Uterus (tissue), 2 donors: ENCODE results near the gene SLC22A23.

Source experiments
- POLR2A ChIP-seq, 2 donors: fragments of 450-650 bp; IDR thresholded peaks; one replicate each; pipeline ENCODE4 v1.6.1; 2016; ENCODE audit warnings: antibody characterized with exemption in 2 of 2, mild to moderate bottlenecking in 1 of 2, moderate library complexity in 1 of 2
- TF ChIP-seq, protein P1 (sequence below), 4 experiments: fragments of 200-600 bp in 2 of 4; fragments of 450-650 bp in 2 of 4; sonication (generic) in 2 of 4; IDR thresholded peaks; one replicate each; pipeline ENCODE4 v1.5.1; 2016 to 2019; ENCODE audit warnings: antibody characterized with exemption in 4 of 4, mild to moderate bottlenecking in 2 of 4, moderate library complexity in 1 of 4

DNA sequence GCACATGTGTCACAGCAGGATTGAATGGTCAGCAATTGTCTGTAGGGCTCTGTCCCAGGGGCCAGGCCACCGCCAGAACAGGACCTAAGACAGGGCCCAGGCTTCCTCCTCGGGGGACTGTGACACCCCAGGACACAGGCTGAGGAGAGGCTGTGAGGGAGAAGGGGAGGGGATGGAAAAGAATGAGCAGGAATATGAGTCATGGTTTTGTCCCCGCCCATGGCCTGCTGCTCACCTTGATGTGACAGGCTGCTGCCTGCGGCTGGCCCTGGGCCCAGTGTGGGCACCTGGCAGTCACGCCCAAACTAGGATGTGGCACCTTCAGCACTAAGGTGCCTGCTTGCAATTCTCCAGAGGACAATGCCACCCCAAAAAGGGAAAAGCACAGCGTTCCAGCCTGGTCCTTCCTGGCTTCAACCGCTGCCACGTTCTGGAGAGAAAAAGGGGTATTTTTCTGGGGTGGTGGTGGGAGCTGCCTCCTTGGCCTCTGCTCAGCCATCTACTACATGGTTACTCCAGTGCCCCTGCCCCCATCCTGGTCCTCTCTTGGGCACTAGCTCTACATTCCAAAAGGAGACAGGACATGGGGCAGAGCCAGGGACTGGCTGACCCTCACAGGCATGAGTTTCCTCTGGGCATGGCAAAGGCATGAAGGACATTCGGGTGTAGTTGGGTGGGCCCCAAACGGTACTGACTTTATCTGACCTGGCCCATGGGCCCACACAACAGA lies 93.4 kb downstream of the SLC22A23 start:
- TF ChIP-seq, protein P1, sequence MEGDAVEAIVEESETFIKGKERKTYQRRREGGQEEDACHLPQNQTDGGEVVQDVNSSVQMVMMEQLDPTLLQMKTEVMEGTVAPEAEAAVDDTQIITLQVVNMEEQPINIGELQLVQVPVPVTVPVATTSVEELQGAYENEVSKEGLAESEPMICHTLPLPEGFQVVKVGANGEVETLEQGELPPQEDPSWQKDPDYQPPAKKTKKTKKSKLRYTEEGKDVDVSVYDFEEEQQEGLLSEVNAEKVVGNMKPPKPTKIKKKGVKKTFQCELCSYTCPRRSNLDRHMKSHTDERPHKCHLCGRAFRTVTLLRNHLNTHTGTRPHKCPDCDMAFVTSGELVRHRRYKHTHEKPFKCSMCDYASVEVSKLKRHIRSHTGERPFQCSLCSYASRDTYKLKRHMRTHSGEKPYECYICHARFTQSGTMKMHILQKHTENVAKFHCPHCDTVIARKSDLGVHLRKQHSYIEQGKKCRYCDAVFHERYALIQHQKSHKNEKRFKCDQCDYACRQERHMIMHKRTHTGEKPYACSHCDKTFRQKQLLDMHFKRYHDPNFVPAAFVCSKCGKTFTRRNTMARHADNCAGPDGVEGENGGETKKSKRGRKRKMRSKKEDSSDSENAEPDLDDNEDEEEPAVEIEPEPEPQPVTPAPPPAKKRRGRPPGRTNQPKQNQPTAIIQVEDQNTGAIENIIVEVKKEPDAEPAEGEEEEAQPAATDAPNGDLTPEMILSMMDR (IDR thresholded peaks at IDR 0.05): no peak
- no peak for TF ChIP-seq POLR2A (IDR thresholded peaks at IDR 0.05)
